ENCODE measurements around the gene SEPTIN3.
"Not testable (repeated sequence)": the region's sequence is repeated elsewhere in the genome, so short reads cannot be mapped to it uniquely, and the experiment has no call there.

Gene SEPTIN3

GRCh38 chr22:41946629-41947423 lies 22.4 kb upstream of the SEPTIN3 start, which contains the start of gene CENPM:
Gene CENPM (minus strand): TSS chr22:41947152. CDS start chr22:41947076, 76 bp downstream.
- Histone ChIP-seq H3K36me3 (ENCODE audit: insufficient read depth, low read length) (peaks cover 30% of the 10 kb centered on the region), H3K9ac (ENCODE audit: low read depth, low read length) (peak within 1 kb of the TSS; percentile 78), H3K9me3 (ENCODE audit: insufficient read depth, low read depth, low read length) (no peaks in the 10 kb centered on the region), H3K4me1 (ENCODE audit: insufficient read depth, low read length) (peaks cover 6% of the 10 kb centered on the region), H3K27me3 (ENCODE audit: insufficient read depth, low read length) (no peaks in the 10 kb centered on the region), H3K4me3 (ENCODE audit: low read length) (peak within 1 kb of the TSS; percentile 58), H3K27ac (ENCODE audit: low read depth, low read length) (peak within 1 kb of the TSS; percentile 87)
- WGBS, result 2% methylated on average over 56 of the region's 56 CpGs

DNA sequence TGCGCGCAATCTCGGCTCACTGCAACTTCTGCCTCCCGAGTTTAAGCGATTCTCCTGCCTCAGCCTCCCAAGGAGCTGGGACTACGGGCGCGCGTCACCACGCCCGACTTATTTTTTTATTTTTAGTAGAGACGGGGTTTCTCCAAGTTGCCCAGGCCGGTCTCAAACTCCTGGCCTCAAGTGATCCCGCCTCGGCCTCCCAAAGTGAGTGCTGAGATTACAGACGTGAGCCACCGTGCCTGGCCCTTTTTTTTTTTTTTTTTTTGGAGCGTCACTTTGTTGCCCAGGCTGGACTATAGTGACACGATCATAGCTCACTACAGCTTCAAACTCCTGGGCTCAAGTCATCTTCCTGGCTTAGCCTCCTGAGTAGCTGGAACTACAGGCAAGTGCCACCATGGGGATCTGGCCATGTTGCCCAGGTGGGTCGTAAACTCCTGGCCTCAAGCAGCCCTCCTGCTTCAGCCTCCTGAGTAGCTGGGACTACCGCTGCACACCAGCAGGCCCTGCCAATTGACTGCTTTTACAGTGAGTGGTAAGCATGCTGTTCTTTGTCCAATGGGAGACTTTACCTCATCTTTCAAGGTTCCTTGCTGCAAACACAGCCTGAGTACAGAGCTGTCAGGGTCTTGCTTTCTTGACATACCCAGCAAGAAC lies 21.7 kb upstream of the SEPTIN3 start:
- no peaks in the 10 kb centered on the region for H3K9me3 ChIP-seq (ENCODE audit: insufficient read depth, low read depth, low read length)
- 87% methylated on average over 21 of the region's 21 CpGs for WGBS
- H3K9ac ChIP-seq (ENCODE audit: low read depth, low read length), result peak overlapping the region; percentile 78; the same call in 1 of the 2 replicates
- H3K4me3 ChIP-seq (ENCODE audit: low read length), result peak overlapping the region; percentile 58
- no peak overlapping the region for H3K27ac ChIP-seq (ENCODE audit: low read depth, low read length)
- H3K27me3 ChIP-seq (ENCODE audit: insufficient read depth, low read length), result no peaks in the 10 kb centered on the region
- H3K36me3 ChIP-seq (ENCODE audit: insufficient read depth, low read length), result peaks cover 27% of the 10 kb centered on the region
- peaks cover 6% of the 10 kb centered on the region for H3K4me1 ChIP-seq (ENCODE audit: insufficient read depth, low read length)

DNA sequence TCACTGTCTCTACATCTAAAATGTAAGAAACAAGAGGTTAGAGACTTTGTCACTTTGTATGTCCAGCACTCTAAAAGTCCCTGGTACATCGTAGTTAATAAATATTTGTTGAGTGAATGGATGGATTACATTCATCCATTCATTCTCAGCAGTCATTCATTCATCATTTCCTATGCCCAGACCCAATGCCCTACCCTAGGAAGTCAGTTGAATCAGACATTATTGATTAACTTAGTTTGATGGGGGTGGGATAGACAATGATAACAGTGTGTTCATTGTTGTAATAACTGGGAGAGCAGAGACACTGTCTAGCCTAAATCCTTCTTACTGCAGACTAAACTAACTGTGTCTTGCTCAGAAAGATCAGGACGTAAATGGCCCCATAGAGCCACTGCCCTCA lies 21.1 kb upstream of the SEPTIN3 start:
- H3K36me3 ChIP-seq (ENCODE audit: insufficient read depth, low read length), result peaks cover 21% of the 10 kb centered on the region
- no peak overlapping the region for H3K4me3 ChIP-seq (ENCODE audit: low read length)
- no peaks in the 10 kb centered on the region for H3K27me3 ChIP-seq (ENCODE audit: insufficient read depth, low read length)
- no peaks in the 10 kb centered on the region for H3K9me3 ChIP-seq (ENCODE audit: insufficient read depth, low read depth, low read length)
- no peak overlapping the region for H3K9ac ChIP-seq (ENCODE audit: low read depth, low read length)
- no peak overlapping the region for H3K27ac ChIP-seq (ENCODE audit: low read depth, low read length)
- WGBS, result 96% methylated on average over 1 of the region's 2 CpGs
- peaks cover 6% of the 10 kb centered on the region for H3K4me1 ChIP-seq (ENCODE audit: insufficient read depth, low read length)

GRCh38 chr22:41948928-41949296 lies 20.3 kb upstream of the SEPTIN3 start:
- not testable (repeated sequence) for H3K9me3 ChIP-seq (ENCODE audit: insufficient read depth, low read depth, low read length); H3K27ac ChIP-seq (ENCODE audit: low read depth, low read length); H3K4me3 ChIP-seq (ENCODE audit: low read length); H3K27me3 ChIP-seq (ENCODE audit: insufficient read depth, low read length); H3K9ac ChIP-seq (ENCODE audit: low read depth, low read length); H3K4me1 ChIP-seq (ENCODE audit: insufficient read depth, low read length)
- H3K36me3 ChIP-seq (ENCODE audit: insufficient read depth, low read length), result peaks cover 13% of the 10 kb centered on the region
- 91% methylated on average over 8 of the region's 8 CpGs for WGBS

DNA sequence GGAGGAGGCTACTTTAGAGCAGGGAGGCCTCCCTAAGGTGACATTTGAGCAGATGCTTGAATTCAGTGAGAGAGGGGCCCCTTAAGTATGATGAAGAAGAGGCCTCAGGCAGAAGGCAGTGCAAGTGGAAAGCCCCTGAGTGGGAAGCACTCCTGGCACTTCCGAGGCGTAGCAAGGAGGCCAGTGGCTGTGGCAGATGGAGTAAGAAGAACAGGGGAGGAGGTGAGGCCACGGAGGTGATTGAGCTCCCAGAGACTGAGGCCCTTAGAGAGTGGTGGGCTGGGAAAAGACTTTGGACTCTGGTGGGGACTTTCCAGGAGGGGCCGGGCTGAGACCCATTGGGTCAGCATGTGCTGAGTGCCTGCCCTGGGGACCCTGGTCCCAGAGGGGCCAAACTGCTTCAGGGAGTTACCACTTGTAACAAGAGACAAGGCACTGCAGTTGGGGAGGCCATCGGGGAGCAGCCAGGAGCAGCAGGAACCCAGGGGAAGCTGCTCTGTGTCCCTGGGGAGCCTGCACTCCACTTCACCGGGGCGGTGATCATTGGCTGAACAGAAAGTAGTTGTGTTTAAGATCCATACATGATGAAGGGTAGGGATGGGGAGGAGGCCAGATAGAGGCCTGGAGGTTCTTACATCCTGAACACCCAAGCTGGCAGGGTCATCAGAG lies 19.8 kb upstream of the SEPTIN3 start:
- no peak overlapping the region for H3K27ac ChIP-seq (ENCODE audit: low read depth, low read length)
- H3K36me3 ChIP-seq (ENCODE audit: insufficient read depth, low read length), result peaks cover 8% of the 10 kb centered on the region
- WGBS, result 92% methylated on average over 7 of the region's 7 CpGs
- H3K4me3 ChIP-seq (ENCODE audit: low read length), result no peak overlapping the region
- no peak overlapping the region for H3K9ac ChIP-seq (ENCODE audit: low read depth, low read length)
- H3K27me3 ChIP-seq (ENCODE audit: insufficient read depth, low read length), result no peaks in the 10 kb centered on the region
- peaks cover 6% of the 10 kb centered on the region for H3K4me1 ChIP-seq (ENCODE audit: insufficient read depth, low read length)
- H3K9me3 ChIP-seq (ENCODE audit: insufficient read depth, low read depth, low read length), result no peaks in the 10 kb centered on the region

DNA sequence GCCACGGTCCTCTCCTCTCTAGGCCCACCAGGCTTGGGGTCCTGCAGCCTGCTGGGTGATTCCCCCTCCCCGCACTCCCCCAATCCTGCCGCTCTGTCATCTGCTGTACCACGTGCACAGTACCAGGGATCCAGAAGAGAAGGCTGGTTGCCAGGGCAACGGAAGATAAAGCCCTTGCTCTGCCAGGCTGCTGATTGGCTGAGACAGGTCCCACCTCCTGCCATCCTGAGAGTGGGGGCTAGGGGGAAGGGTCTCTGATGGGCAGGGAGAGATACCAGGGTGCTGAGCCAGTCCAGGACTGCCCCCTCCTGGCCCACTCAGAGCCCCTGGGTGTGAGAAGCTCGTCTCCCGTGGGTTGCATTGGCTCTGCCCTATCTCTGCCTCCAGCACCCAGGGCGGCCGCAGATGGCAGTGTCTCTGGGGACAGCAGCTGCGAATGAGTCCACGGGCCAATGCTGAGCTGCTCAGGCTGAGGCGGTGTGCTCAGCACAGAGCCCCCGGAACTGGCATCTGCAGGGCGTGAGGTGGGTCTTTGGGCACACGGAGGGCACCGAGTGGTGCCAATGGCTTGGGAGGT lies 17.3 kb upstream of the SEPTIN3 start, which contains the start of gene SMIM45:
Gene SMIM45 (plus strand): TSS at position 253 of the 577 bp plus-strand sequence.
- no peaks in the 10 kb centered on the region; the same call in 1 of the 2 replicates for H3K27me3 ChIP-seq (ENCODE audit: insufficient read depth, low read length)
- no peak within 1 kb of the TSS for H3K4me3 ChIP-seq (ENCODE audit: low read length)
- no peak within 1 kb of the TSS for H3K27ac ChIP-seq (ENCODE audit: low read depth, low read length)
- H3K9me3 ChIP-seq (ENCODE audit: insufficient read depth, low read depth, low read length), result no peaks in the 10 kb centered on the region
- 74% methylated on average over 16 of the region's 16 CpGs for WGBS
- no peaks in the 10 kb centered on the region for H3K36me3 ChIP-seq (ENCODE audit: insufficient read depth, low read length)
- no peaks in the 10 kb centered on the region; the same call in 1 of the 2 replicates for H3K4me1 ChIP-seq (ENCODE audit: insufficient read depth, low read length)
- no peak within 1 kb of the TSS for H3K9ac ChIP-seq (ENCODE audit: low read depth, low read length)

DNA sequence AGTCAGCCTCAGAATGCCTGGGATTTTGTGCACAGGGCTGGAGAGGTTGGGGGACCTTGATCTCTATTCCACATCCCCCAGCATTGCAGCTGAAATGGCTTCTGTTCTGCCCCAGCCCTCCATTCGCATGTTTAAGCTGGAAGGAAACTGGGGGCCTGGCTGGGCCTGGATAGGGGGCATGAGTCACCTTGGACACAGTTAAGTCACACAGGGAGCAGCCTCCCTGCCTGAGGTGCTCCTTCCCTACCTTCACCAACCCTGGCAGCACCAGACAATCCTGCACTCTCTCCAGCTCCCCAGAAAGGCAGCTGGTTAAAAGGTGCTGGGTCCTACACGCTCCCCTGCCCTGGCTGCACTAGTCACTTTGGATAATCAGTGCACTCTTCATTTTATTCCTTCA lies 16.5 kb upstream of the SEPTIN3 start:
- Histone ChIP-seq H3K4me3 (ENCODE audit: low read length) (no peak overlapping the region), H3K27me3 (ENCODE audit: insufficient read depth, low read length) (no peaks in the 10 kb centered on the region; the same call in 1 of the 2 replicates), H3K27ac (ENCODE audit: low read depth, low read length) (no peak overlapping the region), H3K4me1 (ENCODE audit: insufficient read depth, low read length) (no peaks in the 10 kb centered on the region; the same call in 1 of the 2 replicates), H3K9me3 (ENCODE audit: insufficient read depth, low read depth, low read length) (no peaks in the 10 kb centered on the region), H3K9ac (ENCODE audit: low read depth, low read length) (no peak overlapping the region), H3K36me3 (ENCODE audit: insufficient read depth, low read length) (no peaks in the 10 kb centered on the region)
- 71% methylated on average over 2 of the region's 2 CpGs for WGBS

- no peaks in the 10 kb centered on the region; the same call in 1 of the 2 replicates for H3K27me3 ChIP-seq (ENCODE audit: insufficient read depth, low read length)
- H3K27ac ChIP-seq (ENCODE audit: low read depth, low read length), result no peak overlapping the region
- H3K4me1 ChIP-seq (ENCODE audit: insufficient read depth, low read length), result no peaks in the 10 kb centered on the region
- no peak overlapping the region for H3K9ac ChIP-seq (ENCODE audit: low read depth, low read length)
- no peaks in the 10 kb centered on the region for H3K9me3 ChIP-seq (ENCODE audit: insufficient read depth, low read depth, low read length)
- WGBS, result 49% methylated on average over 23 of the region's 23 CpGs
- no peaks in the 10 kb centered on the region for H3K36me3 ChIP-seq (ENCODE audit: insufficient read depth, low read length)
- peak overlapping the region; percentile 37 for H3K4me3 ChIP-seq (ENCODE audit: low read length)
Measured at GRCh38 chr22:41957941-41958556, 11.2 kb upstream of the SEPTIN3 start.

DNA sequence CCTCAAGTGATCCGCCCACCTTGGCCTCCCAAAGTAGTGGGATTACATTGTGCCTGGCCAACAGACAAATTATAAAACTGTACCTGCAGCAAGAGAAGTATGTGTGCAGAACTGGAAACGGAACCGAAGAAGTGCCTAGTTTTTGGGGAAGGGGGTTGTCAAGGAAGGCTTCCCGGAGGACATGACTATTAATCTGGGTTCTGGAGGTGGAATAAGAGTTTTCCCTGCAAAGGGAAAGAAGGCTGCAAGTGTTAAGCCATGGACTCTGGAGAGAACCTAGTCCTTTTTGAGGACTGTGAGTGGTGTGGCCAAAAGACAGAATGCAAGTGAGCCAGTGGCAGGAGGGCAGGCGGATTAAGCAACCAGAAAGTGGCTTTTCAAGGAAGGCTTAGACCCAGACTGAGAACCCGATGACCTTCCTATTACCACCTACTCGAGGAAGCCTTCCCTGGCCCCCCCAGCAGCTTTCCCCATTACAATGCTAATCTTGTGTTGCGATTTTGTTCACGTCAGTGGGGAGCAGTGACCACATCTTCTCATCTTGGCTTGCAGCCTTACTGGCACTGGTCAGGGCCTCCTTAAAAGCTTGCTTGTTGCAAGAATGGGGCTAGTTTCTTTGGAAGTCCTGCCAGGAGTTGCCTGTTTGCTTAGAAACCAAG lies 5.7 kb upstream of the SEPTIN3 start:
- Histone ChIP-seq H3K36me3 (ENCODE audit: insufficient read depth, low read length) (no peaks in the 10 kb centered on the region), H3K4me1 (ENCODE audit: insufficient read depth, low read length) (0 out of 2 replicates have a peak, but pooled peaks cover 9% of the 10 kb centered on the region), H3K4me3 (ENCODE audit: low read length) (no peak overlapping the region), H3K27me3 (ENCODE audit: insufficient read depth, low read length) (no peaks in the 10 kb centered on the region), H3K9ac (ENCODE audit: low read depth, low read length) (no peak overlapping the region), H3K9me3 (ENCODE audit: insufficient read depth, low read depth, low read length) (no peaks in the 10 kb centered on the region), H3K27ac (ENCODE audit: low read depth, low read length) (no peak overlapping the region)
- WGBS, result 59% methylated on average over 9 of the region's 9 CpGs

DNA sequence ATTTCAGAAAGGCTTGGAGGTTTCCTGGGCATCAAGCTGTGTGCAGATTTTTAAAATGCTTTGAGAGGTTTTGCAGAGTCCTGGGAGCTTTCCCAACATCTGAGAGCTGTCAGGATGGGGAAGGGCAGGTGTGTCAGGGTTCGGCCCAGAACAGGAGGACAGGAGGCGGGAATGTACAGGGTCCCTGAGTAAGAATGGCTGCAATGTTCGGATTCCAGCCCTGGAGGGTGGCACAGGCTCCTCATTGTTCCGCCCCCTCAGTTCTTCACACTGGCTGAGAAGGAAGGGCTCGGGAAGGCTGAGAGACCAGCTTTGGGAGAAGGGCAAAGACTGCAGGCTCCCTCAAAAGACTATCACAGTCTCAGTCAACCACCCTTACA lies 5.1 kb upstream of the SEPTIN3 start:
- Histone ChIP-seq H3K36me3 (ENCODE audit: insufficient read depth, low read length) (no peaks in the 10 kb centered on the region), H3K4me1 (ENCODE audit: insufficient read depth, low read length) (0 out of 2 replicates have a peak, but pooled peaks cover 9% of the 10 kb centered on the region), H3K27ac (ENCODE audit: low read depth, low read length) (no peak overlapping the region), H3K27me3 (ENCODE audit: insufficient read depth, low read length) (no peaks in the 10 kb centered on the region), H3K9ac (ENCODE audit: low read depth, low read length) (no peak overlapping the region), H3K9me3 (ENCODE audit: insufficient read depth, low read depth, low read length) (no peaks in the 10 kb centered on the region), H3K4me3 (ENCODE audit: low read length) (no peak overlapping the region)
- 75% methylated on average over 5 of the region's 5 CpGs for WGBS

All from HUES64 (cell line).